ACC112 (cell line): Measurements from ENCODE around the gene RHCG.

Source experiments
- H2AFZ ChIP-seq: fragments of 200-600 bp; sonication (generic); one replicate; pipeline ENCODE4 v1.6.0; 2017; ENCODE audit warnings: antibody characterized with exemption, low read length; ENCODE audit not compliant: unreplicated experiment
- H3K27ac ChIP-seq: fragments of 200-600 bp; sonication (generic); 2 replicates; pipeline ENCODE4 v1.5.1; 2014; ENCODE audit warnings: low read depth, mild to moderate bottlenecking, antibody characterized with exemption, low read length, moderate library complexity
- H3K27me3 ChIP-seq: fragments of 200-600 bp; sonication (generic); 2 replicates; pipeline ENCODE4 v1.6.1; 2014; ENCODE audit warnings: mild to moderate bottlenecking, antibody characterized with exemption, low read length, moderate library complexity, mixed read lengths; ENCODE audit not compliant: insufficient read depth
- H3K36me3 ChIP-seq: fragments of 200-600 bp; sonication (generic); 2 replicates; pipeline ENCODE4 v1.6.1; 2016; ENCODE audit warnings: mild to moderate bottlenecking, antibody characterized with exemption, low read length, moderate library complexity, mixed read lengths; ENCODE audit not compliant: insufficient read depth
- H3K4me1 ChIP-seq: fragments of 200-600 bp; sonication (generic); one replicate; pipeline ENCODE4 v1.6.1; 2016; ENCODE audit warnings: low read length, mixed read lengths; ENCODE audit not compliant: insufficient read depth, unreplicated experiment, control insufficient read depth
- H3K4me3 ChIP-seq: fragments of 200-600 bp; sonication (generic); 2 replicates; pipeline ENCODE4 v1.5.1; 2014; ENCODE audit warnings: mild to moderate bottlenecking, low read depth, low read length
- H3K79me2 ChIP-seq: fragments of 200-600 bp; sonication (generic); one replicate; pipeline ENCODE4 v1.6.0; 2016; ENCODE audit warnings: low read length; ENCODE audit not compliant: control insufficient read depth, unreplicated experiment, insufficient read depth

Gene RHCG

GRCh38 chr15:89429986-89430385, 66.4 kb downstream of the RHCG start:
- Histone ChIP-seq H2AFZ (no peak overlapping the region), H3K4me3 (peak overlapping the region; percentile 78)

GRCh38 chr15:89429023-89429422, 67.4 kb downstream of the RHCG start:
- H3K27me3 ChIP-seq: peaks cover 15% of the 10 kb centered on the region
- no peak overlapping the region for H3K27ac ChIP-seq

More at GRCh38 chr15:89429986-89430385, 66.4 kb downstream of the RHCG start:
- no peak overlapping the region for H3K27ac ChIP-seq
- H3K27me3 ChIP-seq: peaks cover 17% of the 10 kb centered on the region
- H3K4me1 ChIP-seq: peaks cover 4% of the 10 kb centered on the region
- H3K79me2 ChIP-seq: no peaks in the 10 kb centered on the region
- no peaks in the 10 kb centered on the region for H3K36me3 ChIP-seq

GRCh38 chr15:89428246-89428645, 68.1 kb downstream of the RHCG start:
- no peak overlapping the region for H2AFZ ChIP-seq
- H3K79me2 ChIP-seq: no peaks in the 10 kb centered on the region
- H3K27ac ChIP-seq: no peak overlapping the region
- peaks cover 23% of the 10 kb centered on the region for H3K27me3 ChIP-seq
- H3K36me3 ChIP-seq: no peaks in the 10 kb centered on the region
- H3K4me3 ChIP-seq: no peak overlapping the region
- peaks cover 4% of the 10 kb centered on the region for H3K4me1 ChIP-seq

More at GRCh38 chr15:89429023-89429422, 67.4 kb downstream of the RHCG start:
- peaks cover 4% of the 10 kb centered on the region for H3K4me1 ChIP-seq
- H3K36me3 ChIP-seq: no peaks in the 10 kb centered on the region
- H3K79me2 ChIP-seq: no peaks in the 10 kb centered on the region
- no peak overlapping the region for H2AFZ ChIP-seq
- no peak overlapping the region for H3K4me3 ChIP-seq

- Histone ChIP-seq H3K79me2 (no peaks in the 10 kb centered on the region), H2AFZ (no peak overlapping the region), H3K36me3 (no peaks in the 10 kb centered on the region), H3K4me3 (no peak overlapping the region), H3K4me1 (peaks cover 4% of the 10 kb centered on the region), H3K27ac (no peak overlapping the region), H3K27me3 (peaks cover 37% of the 10 kb centered on the region)
Measured at GRCh38 chr15:89426500-89426899, 69.9 kb downstream of the RHCG start.

- Histone ChIP-seq H3K27ac (no peak overlapping the region), H3K79me2 (no peaks in the 10 kb centered on the region), H3K4me1 (no peaks in the 10 kb centered on the region), H3K27me3 (peaks cover 62% of the 10 kb centered on the region), H3K36me3 (no peaks in the 10 kb centered on the region), H3K4me3 (no peak overlapping the region), H2AFZ (no peak overlapping the region)
Measured at GRCh38 chr15:89423981-89424380, 72.4 kb downstream of the RHCG start.
